ENCODE data around the gene TES. TPM values are rescaled to one million over a fixed set of nuclear protein-coding genes. Genes with fewer than 3 reads are reported as not detected.

The TES gene
- total RNA-seq, 1 donor from 2014 or later: 232 TPM

DNA sequence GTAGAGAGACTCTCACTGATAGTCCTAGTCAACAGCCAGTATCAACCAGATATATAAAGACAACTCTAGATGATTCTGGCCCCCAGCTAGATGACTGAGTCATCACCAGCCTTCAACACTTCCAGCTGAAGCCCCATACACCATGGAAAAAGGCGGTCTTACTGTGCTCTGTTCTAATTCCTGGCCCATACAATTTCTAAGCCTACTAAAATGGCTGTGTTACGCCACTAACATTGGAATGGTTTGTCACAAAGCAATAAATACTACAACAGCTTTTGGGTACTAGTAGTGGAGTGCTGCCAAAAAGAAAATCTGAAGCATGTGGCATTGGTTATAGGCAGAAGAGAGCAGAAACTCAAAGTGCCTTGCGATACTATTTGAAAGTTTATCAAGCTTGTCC, 13.0 kb upstream of the TES start:
- no peaks in the 10 kb centered on the region for H3K36me3 Mint-ChIP-seq (ENCODE audit: unreplicated experiment)
- no peak overlapping the region for H3K4me3 Mint-ChIP-seq (ENCODE audit: unreplicated experiment)
- H3K27me3 Mint-ChIP-seq (ENCODE audit: unreplicated experiment): no peaks in the 10 kb centered on the region
- H3K9me3 Mint-ChIP-seq (ENCODE audit: unreplicated experiment): peaks cover 5% of the 10 kb centered on the region
- no peak for DNase-seq (ENCODE audit: extremely low spot score, unreplicated experiment)
- peak overlapping the region; percentile 54 for H3K27ac Mint-ChIP-seq (ENCODE audit: unreplicated experiment)
- no peak for TF ChIP-seq CTCF (IDR thresholded peaks at IDR 0.05)
- peaks cover 67% of the 10 kb centered on the region for H3K4me1 Mint-ChIP-seq (ENCODE audit: unreplicated experiment)

DNA sequence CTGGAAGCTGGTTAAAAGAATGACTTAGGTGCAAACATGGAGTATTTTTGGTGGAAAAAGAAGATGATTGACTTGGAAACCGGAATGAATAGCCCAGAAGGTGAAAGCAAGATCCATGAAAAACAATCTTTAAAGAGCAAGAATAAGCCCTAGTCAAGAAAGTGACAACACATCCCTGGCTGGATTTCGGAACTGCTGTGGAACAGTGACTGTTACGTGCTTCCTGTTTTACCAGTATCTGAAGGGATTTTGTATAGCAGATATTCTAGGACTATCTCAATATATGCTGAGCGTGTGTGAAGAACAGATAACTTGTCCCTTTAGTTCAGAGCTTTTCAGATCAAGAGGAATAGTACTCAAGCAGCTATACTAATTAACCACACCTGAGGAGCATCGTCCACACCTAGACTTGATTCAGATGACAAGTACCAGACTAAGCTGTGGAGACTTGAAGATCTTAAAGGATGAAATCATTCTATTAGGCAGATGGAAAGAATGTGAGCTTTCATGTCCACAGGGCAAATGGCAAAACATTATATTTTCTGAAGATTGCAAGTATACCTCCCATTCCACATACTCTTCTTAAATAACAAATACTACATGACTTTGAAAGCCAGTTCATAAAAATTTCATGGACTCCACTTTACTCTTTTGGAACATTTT, 11.5 kb upstream of the TES start:
- Mint-ChIP-seq H3K4me3 (ENCODE audit: unreplicated experiment) (no peak overlapping the region), H3K27ac (ENCODE audit: unreplicated experiment) (peak overlapping the region; percentile 76), H3K9me3 (ENCODE audit: unreplicated experiment) (peaks cover 5% of the 10 kb centered on the region), H3K4me1 (ENCODE audit: unreplicated experiment) (peaks cover 57% of the 10 kb centered on the region), H3K36me3 (ENCODE audit: unreplicated experiment) (no peaks in the 10 kb centered on the region), H3K27me3 (ENCODE audit: unreplicated experiment) (no peaks in the 10 kb centered on the region)
- TF ChIP-seq CTCF (IDR thresholded peaks at IDR 0.05): no peak
- DNase-seq (ENCODE audit: extremely low spot score, unreplicated experiment): no peak

DNA sequence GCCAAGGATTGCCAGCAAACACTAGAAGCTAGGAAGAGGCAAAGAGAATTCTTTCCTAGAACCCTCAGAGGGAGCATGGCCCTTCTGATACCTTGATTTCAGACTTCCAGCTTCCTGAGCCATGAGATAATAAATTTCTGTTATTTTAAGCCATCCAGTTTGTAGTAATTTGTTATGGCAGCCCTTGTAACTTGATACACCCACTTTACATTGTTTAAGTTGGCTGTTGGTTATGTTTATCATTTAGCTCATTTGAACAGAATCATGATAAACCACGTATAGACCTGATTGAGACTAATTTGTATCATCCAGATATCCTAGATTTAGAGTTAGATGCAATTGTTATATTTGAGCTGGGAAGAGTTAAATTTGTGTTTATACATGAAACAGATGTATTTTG, 9.4 kb upstream of the TES start:
- Mint-ChIP-seq H3K27ac (ENCODE audit: unreplicated experiment) (peak overlapping the region; percentile 33), H3K4me3 (ENCODE audit: unreplicated experiment) (no peak overlapping the region), H3K9me3 (ENCODE audit: unreplicated experiment) (peaks cover 5% of the 10 kb centered on the region), H3K36me3 (ENCODE audit: unreplicated experiment) (no peaks in the 10 kb centered on the region), H3K4me1 (ENCODE audit: unreplicated experiment) (peaks cover 42% of the 10 kb centered on the region), H3K27me3 (ENCODE audit: unreplicated experiment) (no peaks in the 10 kb centered on the region)
- no peak for TF ChIP-seq CTCF (IDR thresholded peaks at IDR 0.05)
- DNase-seq (ENCODE audit: extremely low spot score, unreplicated experiment): no peak

GRCh38 chr7:116206141-116206540, 4.2 kb upstream of the TES start:
- no peak for DNase-seq (ENCODE audit: extremely low spot score, unreplicated experiment)
- H3K36me3 Mint-ChIP-seq (ENCODE audit: unreplicated experiment): no peaks in the 10 kb centered on the region
- no peaks in the 10 kb centered on the region for H3K27me3 Mint-ChIP-seq (ENCODE audit: unreplicated experiment)
- H3K9me3 Mint-ChIP-seq (ENCODE audit: unreplicated experiment): no peaks in the 10 kb centered on the region
- H3K4me3 Mint-ChIP-seq (ENCODE audit: unreplicated experiment): no peak overlapping the region
- no peak overlapping the region for H3K27ac Mint-ChIP-seq (ENCODE audit: unreplicated experiment)
- H3K4me1 Mint-ChIP-seq (ENCODE audit: unreplicated experiment): peaks cover 17% of the 10 kb centered on the region
- no peak for TF ChIP-seq CTCF (IDR thresholded peaks at IDR 0.05)

- Mint-ChIP-seq H3K9me3 (ENCODE audit: unreplicated experiment) (no peaks in the 10 kb centered on the region), H3K36me3 (ENCODE audit: unreplicated experiment) (peaks cover 3% of the 10 kb centered on the region)
- TF ChIP-seq CTCF (IDR thresholded peaks at IDR 0.05): no peak
Observed at GRCh38 chr7:116208919-116209318, 1.4 kb upstream of the TES start.

More at GRCh38 chr7:116208919-116209318, 1.4 kb upstream of the TES start:
- Mint-ChIP-seq H3K27me3 (ENCODE audit: unreplicated experiment) (no peaks in the 10 kb centered on the region), H3K4me1 (ENCODE audit: unreplicated experiment) (peaks cover 30% of the 10 kb centered on the region), H3K27ac (ENCODE audit: unreplicated experiment) (no peak overlapping the region), H3K4me3 (ENCODE audit: unreplicated experiment) (no peak overlapping the region)
- no peak for DNase-seq (ENCODE audit: extremely low spot score, unreplicated experiment)
